ENCODE measurements around the gene DUOXA2.

DUOXA2 gene

GRCh38 chr15:45093013-45093412 is 21.1 kb upstream of the DUOXA2 start:
- Histone ChIP-seq H3K36me3 (ENCODE audit: insufficient read depth) (no peaks in the 10 kb centered on the region), H3K79me2 (ENCODE audit: insufficient read depth, low read depth) (no peaks in the 10 kb centered on the region), H2AFZ (ENCODE audit: low read depth) (no peak overlapping the region), H3K4me3 (IDR thresholded peaks at IDR 0.05; ENCODE audit: insufficient read depth, low read depth, low read length) (no peak overlapping the region), H3K4me2 (no peak overlapping the region), H3K27ac (no peak overlapping the region), H3K27me3 (ENCODE audit: insufficient read depth, low read depth) (no peaks in the 10 kb centered on the region), H4K20me1 (ENCODE audit: insufficient read depth) (no peaks in the 10 kb centered on the region), H3K9ac (no peak overlapping the region), H3K4me1 (ENCODE audit: low read depth, poor library complexity, severe bottlenecking) (no peaks in the 10 kb centered on the region)
- no peak for TF ChIP-seq CTCF (conservative IDR thresholded peaks at IDR 0.05; ENCODE audit: low read depth, low read length)

GRCh38 chr15:45093622-45094357 is 20.3 kb upstream of the DUOXA2 start:
- Histone ChIP-seq H3K4me2 (no peak overlapping the region), H3K4me3 (IDR thresholded peaks at IDR 0.05; ENCODE audit: insufficient read depth, low read depth, low read length) (no peak overlapping the region), H4K20me1 (ENCODE audit: insufficient read depth) (no peaks in the 10 kb centered on the region), H3K36me3 (ENCODE audit: insufficient read depth) (no peaks in the 10 kb centered on the region), H3K27ac (no peak overlapping the region), H3K79me2 (ENCODE audit: insufficient read depth, low read depth) (no peaks in the 10 kb centered on the region), H3K4me1 (ENCODE audit: low read depth, poor library complexity, severe bottlenecking) (no peaks in the 10 kb centered on the region), H3K9ac (no peak overlapping the region), H2AFZ (ENCODE audit: low read depth) (no peak overlapping the region), H3K27me3 (ENCODE audit: insufficient read depth, low read depth) (no peaks in the 10 kb centered on the region)
- no peak for TF ChIP-seq CTCF (conservative IDR thresholded peaks at IDR 0.05; ENCODE audit: low read depth, low read length)

- H3K4me2 ChIP-seq, result no peak overlapping the region
- H3K4me3 ChIP-seq (IDR thresholded peaks at IDR 0.05; ENCODE audit: insufficient read depth, low read depth, low read length), result no peak overlapping the region
- no peaks in the 10 kb centered on the region for H3K36me3 ChIP-seq (ENCODE audit: insufficient read depth)
- no peaks in the 10 kb centered on the region for H4K20me1 ChIP-seq (ENCODE audit: insufficient read depth)
- no peak overlapping the region for H3K27ac ChIP-seq
- TF ChIP-seq CTCF (conservative IDR thresholded peaks at IDR 0.05; ENCODE audit: low read depth, low read length), result no peak
- H3K4me1 ChIP-seq (ENCODE audit: low read depth, poor library complexity, severe bottlenecking), result no peaks in the 10 kb centered on the region
- H3K27me3 ChIP-seq (ENCODE audit: insufficient read depth, low read depth), result no peaks in the 10 kb centered on the region
- H2AFZ ChIP-seq (ENCODE audit: low read depth), result no peak overlapping the region
- no peaks in the 10 kb centered on the region for H3K79me2 ChIP-seq (ENCODE audit: insufficient read depth, low read depth)
- H3K9ac ChIP-seq, result no peak overlapping the region
Observed at GRCh38 chr15:45094358-45094730, 19.8 kb upstream of the DUOXA2 start.

GRCh38 chr15:45095661-45096060 is 18.5 kb upstream of the DUOXA2 start:
- H3K4me3 ChIP-seq (IDR thresholded peaks at IDR 0.05; ENCODE audit: insufficient read depth, low read depth, low read length), result no peak overlapping the region
- no peaks in the 10 kb centered on the region for H3K36me3 ChIP-seq (ENCODE audit: insufficient read depth)

More at GRCh38 chr15:45095661-45096060, 18.5 kb upstream of the DUOXA2 start:
- no peak overlapping the region for H2AFZ ChIP-seq (ENCODE audit: low read depth)
- no peak for TF ChIP-seq CTCF (conservative IDR thresholded peaks at IDR 0.05; ENCODE audit: low read depth, low read length)
- H3K27ac ChIP-seq, result no peak overlapping the region
- no peaks in the 10 kb centered on the region for H3K27me3 ChIP-seq (ENCODE audit: insufficient read depth, low read depth)
- no peaks in the 10 kb centered on the region for H3K4me1 ChIP-seq (ENCODE audit: low read depth, poor library complexity, severe bottlenecking)
- H3K9ac ChIP-seq, result no peak overlapping the region
- H4K20me1 ChIP-seq (ENCODE audit: insufficient read depth), result no peaks in the 10 kb centered on the region
- H3K79me2 ChIP-seq (ENCODE audit: insufficient read depth, low read depth), result no peaks in the 10 kb centered on the region
- H3K4me2 ChIP-seq, result no peak overlapping the region
